Measurements from ENCODE around the gene ENOX2.

DNA sequence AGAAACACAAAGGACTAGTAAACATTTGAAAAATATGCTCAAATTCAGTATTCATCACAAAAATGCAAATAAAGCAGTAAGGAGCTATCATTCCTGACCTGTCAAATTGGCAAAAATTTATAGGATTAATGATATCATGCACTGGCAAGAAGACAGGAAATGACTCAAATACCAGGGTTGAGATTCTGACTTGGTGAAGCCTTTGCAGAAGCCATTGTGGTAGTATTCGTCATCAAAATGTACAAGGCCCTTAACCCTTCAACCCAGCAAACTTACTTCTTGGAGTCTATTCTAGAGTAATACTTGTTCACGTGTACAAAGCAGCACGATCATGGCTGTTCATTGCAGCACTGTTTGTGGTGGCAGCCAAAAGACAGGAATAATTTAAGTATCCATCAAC is 132.4 kb downstream of the ENOX2 start:
- TF ChIP-seq POLR2A (IDR thresholded peaks at IDR 0.05; ENCODE audit: low read depth, low read length) = no peak
- TF ChIP-seq POLR2AphosphoS5 (IDR thresholded peaks at IDR 0.05; ENCODE audit: low read depth, low read length) = no peak
- TF ChIP-seq TAF1 (IDR thresholded peaks at IDR 0.05; ENCODE audit: borderline replicate concordance, low read depth, low read length) = no peak
